HepG2 (cell line): ENCODE results near the gene ATP5MC2. TPM values are rescaled to one million over a fixed set of nuclear protein-coding genes. Genes with fewer than 3 reads are reported as not detected.

Experiments
- ATAD3A ChIP-seq: sonication (generic); formaldehyde crosslinking; IDR thresholded peaks from 2 replicates; pipeline ENCODE4 v1.4.0; 2020; ENCODE audit warnings: missing genetic modification reagents
- BORCS8-MEF2B ChIP-seq: sonication (generic); formaldehyde crosslinking; IDR thresholded peaks from 2 replicates; pipeline ENCODE4 v1.8.0; 2022; ENCODE audit warnings: mild to moderate bottlenecking, missing genetic modification reagents
- FLYWCH1 ChIP-seq: sonication (generic); formaldehyde crosslinking; IDR thresholded peaks from 2 replicates; pipeline ENCODE4 v1.8.1; 2023; ENCODE audit warnings: mild to moderate bottlenecking, missing genetic modification reagents
- HOXA5 ChIP-seq: sonication (generic); formaldehyde crosslinking; IDR thresholded peaks from 2 replicates; pipeline ENCODE4 v1.4.0; 2020; ENCODE audit warnings: missing genetic modification reagents
- MBD4 ChIP-seq: IDR thresholded peaks from 2 replicates; pipeline ENCODE4 v1.6.1; 2012; ENCODE audit warnings: low read length, inconsistent platforms, borderline replicate concordance
- MTF2 ChIP-seq: sonication (generic); formaldehyde crosslinking; IDR thresholded peaks from 2 replicates; pipeline ENCODE4 v1.5.0; 2020; ENCODE audit warnings: missing genetic modification reagents, borderline replicate concordance
- NFYC ChIP-seq: IDR thresholded peaks from 2 replicates; pipeline ENCODE4 v1.6.1; 2016; ENCODE audit warnings: missing genetic modification reagents, missing compliant biosample characterization
- PAWR ChIP-seq: sonication (generic); formaldehyde crosslinking; IDR thresholded peaks from 2 replicates; pipeline ENCODE4 v1.4.0; 2020; ENCODE audit warnings: missing genetic modification reagents, mild to moderate bottlenecking, borderline replicate concordance
- SP1 ChIP-seq, 2 experiments: fragments of 450-650 bp in 1 of 2; sonication (generic) in 1 of 2; formaldehyde crosslinking in 1 of 2; IDR thresholded peaks; 2 replicates each; pipeline versions ENCODE4 v1.4.0 to v1.6.1; 2016 to 2020; ENCODE audit warnings: missing genetic modification reagents in 1 of 2
- TEAD2 ChIP-seq: sonication (generic); formaldehyde crosslinking; IDR thresholded peaks from 2 replicates; pipeline ENCODE4 v1.9.0; 2021; ENCODE audit warnings: missing genetic modification reagents
- U2AF2 ChIP-seq: fragments of 200-400 bp; formaldehyde crosslinking; IDR thresholded peaks from 2 replicates; pipeline ENCODE4 v1.6.1; 2017; ENCODE audit warnings: low read depth, mild to moderate bottlenecking, low read length
- ZBTB10 ChIP-seq: sonication (generic); formaldehyde crosslinking; IDR thresholded peaks from 2 replicates; pipeline ENCODE4 v1.4.0; 2020; ENCODE audit warnings: missing genetic modification reagents, borderline replicate concordance
- ZBTB21 ChIP-seq: sonication (generic); formaldehyde crosslinking; IDR thresholded peaks from 2 replicates; pipeline ENCODE4 v1.4.0; 2020; ENCODE audit warnings: missing genetic modification reagents
- ZNF567 ChIP-seq: sonication (generic); formaldehyde crosslinking; IDR thresholded peaks from 2 replicates; pipeline ENCODE4 v1.8.1; 2023; ENCODE audit warnings: mild to moderate bottlenecking, missing genetic modification reagents, borderline replicate concordance
- ZNF7 ChIP-seq: IDR thresholded peaks from 2 replicates; pipeline ENCODE4 v1.6.1; 2016; ENCODE audit warnings: missing biosample characterization, missing genetic modification reagents
- polyA plus RNA-seq, 8 experiments: library from polyadenylated mRNA; depleted of rRNA in 3 of 8; stranded (reverse) in 7 of 8; unstranded in 1 of 8; fragments of >200 nt; fragmentation: Illumina TruSeq in 4 of 8; extraction: Trizol in 4 of 8; gene quantifications; 2 replicates each; pipeline versions ENCODE4 v1.2.1 to v1.2.3, GENCODE V29; 2011 to 2016; ENCODE audit warnings: low read depth in 4 of 8, missing spikeins in 1 of 8, mixed read lengths in 1 of 8; ENCODE audit not compliant: insufficient read depth in 1 of 8
- total RNA-seq, 5 experiments: library from RNA; depleted of rRNA; stranded (reverse); fragments of >200 nt; fragmentation: Illumina TruSeq; extraction: Trizol; gene quantifications; 2 replicates each; pipeline ENCODE4 v1.2.3, GENCODE V29; 2016; ENCODE audit warnings: low read depth in 1 of 5
- TF ChIP-seq, protein P1 (sequence below): sonication (generic); formaldehyde crosslinking; IDR thresholded peaks from 2 replicates; pipeline ENCODE4 v1.4.0; 2020; ENCODE audit warnings: missing genetic modification reagents
- TF ChIP-seq, protein P2 (sequence below): sonication (generic); formaldehyde crosslinking; conservative IDR thresholded peaks from 2 replicates; pipeline ENCODE4 v1.4.0; 2020; ENCODE audit warnings: missing genetic modification reagents
- TF ChIP-seq, protein P3 (sequence below): sonication (generic); formaldehyde crosslinking; IDR thresholded peaks from 2 replicates; pipeline ENCODE4 v1.5.1; 2020; ENCODE audit warnings: mild to moderate bottlenecking, missing genetic modification reagents, borderline replicate concordance

The ATP5MC2 gene
- total and polyA plus RNA-seq, 2 of the 13 experiments (the other 11 are each of a cell fraction or from before 2014, with no cell fraction given): 230 to 257 TPM

DNA sequence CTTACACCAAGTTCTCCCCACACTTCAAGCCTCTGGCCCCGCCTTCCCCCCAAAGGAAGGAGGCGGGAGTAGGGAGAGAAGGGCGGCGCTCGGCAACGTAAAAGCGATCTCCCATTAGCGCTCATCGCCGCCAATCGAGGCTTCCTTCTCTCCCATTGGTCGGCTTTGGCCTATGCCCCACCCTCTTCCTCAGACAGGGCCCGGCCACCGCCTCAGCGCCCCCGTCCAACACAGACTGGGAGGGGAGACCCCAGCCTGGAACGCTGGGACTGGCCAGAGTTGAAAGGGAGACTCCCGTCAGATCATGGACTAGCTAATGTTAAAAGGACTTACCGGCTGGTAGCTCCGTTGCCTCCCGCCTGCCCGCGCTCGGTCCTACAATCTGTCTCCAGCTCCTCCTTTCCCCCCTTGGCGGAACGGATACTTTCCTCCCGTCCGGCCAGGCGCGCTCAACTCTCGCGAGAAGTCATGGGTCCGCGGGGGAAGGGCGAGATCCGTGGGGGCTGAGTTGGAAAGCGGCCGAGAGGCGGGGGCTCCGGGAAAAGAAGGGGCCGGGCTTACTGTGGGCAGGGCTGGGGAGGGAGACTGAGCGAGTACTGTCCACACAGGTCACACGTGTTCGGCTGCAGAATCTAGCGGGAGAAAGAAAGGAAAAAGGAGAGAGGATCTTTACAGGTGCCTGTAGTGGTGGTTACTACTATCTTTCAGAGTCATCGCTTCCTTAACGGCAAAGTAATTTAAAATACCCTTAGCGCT, 49.8 kb downstream of the ATP5MC2 start, which contains the start of gene ATF7 (continued):
- no peak for TF ChIP-seq ATAD3A (CRISPR knock-in tag)
- TF ChIP-seq MBD4: no peak
- TF ChIP-seq ZNF7 (CRISPR knock-in tag): no peak
- TF ChIP-seq NFYC (CRISPR knock-in tag): peak; percentile 98
- no peak for TF ChIP-seq MTF2 (CRISPR knock-in tag)
- TF ChIP-seq BORCS8-MEF2B: peak; percentile 84
- TF ChIP-seq U2AF2: no peak
- TF ChIP-seq ZNF567 (CRISPR knock-in tag): peak; percentile 83; the same call in 1 of the 2 replicates
- TF ChIP-seq SP1 (IDR thresholded peaks at IDR 0.05): peak; percentile 92; the same call in 1 of the 2 replicates
- peak; percentile 95 for TF ChIP-seq SP1 (CRISPR knock-in tag; IDR thresholded peaks at IDR 0.05)
- no peak for TF ChIP-seq ZBTB10 (CRISPR knock-in tag)
- TF ChIP-seq PAWR: no peak
- TF ChIP-seq, protein P1, sequence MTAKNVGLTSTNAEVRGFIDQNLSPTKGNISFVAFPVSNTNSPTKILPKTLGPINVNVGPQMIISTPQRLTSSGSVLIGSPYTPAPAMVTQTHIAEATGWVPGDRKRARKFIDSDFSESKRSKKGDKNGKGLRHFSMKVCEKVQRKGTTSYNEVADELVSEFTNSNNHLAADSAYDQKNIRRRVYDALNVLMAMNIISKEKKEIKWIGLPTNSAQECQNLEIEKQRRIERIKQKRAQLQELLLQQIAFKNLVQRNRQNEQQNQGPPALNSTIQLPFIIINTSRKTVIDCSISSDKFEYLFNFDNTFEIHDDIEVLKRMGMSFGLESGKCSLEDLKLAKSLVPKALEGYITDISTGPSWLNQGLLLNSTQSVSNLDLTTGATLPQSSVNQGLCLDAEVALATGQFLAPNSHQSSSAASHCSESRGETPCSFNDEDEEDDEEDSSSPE (CRISPR knock-in tag): peak; percentile 56
- TF ChIP-seq HOXA5 (CRISPR knock-in tag): 0 out of 2 replicates have a peak, but pooled peaks have one; percentile 23
- no peak for TF ChIP-seq ZBTB21 (CRISPR knock-in tag)
- TF ChIP-seq, protein P2, sequence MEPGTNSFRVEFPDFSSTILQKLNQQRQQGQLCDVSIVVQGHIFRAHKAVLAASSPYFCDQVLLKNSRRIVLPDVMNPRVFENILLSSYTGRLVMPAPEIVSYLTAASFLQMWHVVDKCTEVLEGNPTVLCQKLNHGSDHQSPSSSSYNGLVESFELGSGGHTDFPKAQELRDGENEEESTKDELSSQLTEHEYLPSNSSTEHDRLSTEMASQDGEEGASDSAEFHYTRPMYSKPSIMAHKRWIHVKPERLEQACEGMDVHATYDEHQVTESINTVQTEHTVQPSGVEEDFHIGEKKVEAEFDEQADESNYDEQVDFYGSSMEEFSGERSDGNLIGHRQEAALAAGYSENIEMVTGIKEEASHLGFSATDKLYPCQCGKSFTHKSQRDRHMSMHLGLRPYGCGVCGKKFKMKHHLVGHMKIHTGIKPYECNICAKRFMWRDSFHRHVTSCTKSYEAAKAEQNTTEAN (CRISPR knock-in tag): peak; percentile 63; the same call in 1 of the 2 replicates
- TF ChIP-seq, protein P3, sequence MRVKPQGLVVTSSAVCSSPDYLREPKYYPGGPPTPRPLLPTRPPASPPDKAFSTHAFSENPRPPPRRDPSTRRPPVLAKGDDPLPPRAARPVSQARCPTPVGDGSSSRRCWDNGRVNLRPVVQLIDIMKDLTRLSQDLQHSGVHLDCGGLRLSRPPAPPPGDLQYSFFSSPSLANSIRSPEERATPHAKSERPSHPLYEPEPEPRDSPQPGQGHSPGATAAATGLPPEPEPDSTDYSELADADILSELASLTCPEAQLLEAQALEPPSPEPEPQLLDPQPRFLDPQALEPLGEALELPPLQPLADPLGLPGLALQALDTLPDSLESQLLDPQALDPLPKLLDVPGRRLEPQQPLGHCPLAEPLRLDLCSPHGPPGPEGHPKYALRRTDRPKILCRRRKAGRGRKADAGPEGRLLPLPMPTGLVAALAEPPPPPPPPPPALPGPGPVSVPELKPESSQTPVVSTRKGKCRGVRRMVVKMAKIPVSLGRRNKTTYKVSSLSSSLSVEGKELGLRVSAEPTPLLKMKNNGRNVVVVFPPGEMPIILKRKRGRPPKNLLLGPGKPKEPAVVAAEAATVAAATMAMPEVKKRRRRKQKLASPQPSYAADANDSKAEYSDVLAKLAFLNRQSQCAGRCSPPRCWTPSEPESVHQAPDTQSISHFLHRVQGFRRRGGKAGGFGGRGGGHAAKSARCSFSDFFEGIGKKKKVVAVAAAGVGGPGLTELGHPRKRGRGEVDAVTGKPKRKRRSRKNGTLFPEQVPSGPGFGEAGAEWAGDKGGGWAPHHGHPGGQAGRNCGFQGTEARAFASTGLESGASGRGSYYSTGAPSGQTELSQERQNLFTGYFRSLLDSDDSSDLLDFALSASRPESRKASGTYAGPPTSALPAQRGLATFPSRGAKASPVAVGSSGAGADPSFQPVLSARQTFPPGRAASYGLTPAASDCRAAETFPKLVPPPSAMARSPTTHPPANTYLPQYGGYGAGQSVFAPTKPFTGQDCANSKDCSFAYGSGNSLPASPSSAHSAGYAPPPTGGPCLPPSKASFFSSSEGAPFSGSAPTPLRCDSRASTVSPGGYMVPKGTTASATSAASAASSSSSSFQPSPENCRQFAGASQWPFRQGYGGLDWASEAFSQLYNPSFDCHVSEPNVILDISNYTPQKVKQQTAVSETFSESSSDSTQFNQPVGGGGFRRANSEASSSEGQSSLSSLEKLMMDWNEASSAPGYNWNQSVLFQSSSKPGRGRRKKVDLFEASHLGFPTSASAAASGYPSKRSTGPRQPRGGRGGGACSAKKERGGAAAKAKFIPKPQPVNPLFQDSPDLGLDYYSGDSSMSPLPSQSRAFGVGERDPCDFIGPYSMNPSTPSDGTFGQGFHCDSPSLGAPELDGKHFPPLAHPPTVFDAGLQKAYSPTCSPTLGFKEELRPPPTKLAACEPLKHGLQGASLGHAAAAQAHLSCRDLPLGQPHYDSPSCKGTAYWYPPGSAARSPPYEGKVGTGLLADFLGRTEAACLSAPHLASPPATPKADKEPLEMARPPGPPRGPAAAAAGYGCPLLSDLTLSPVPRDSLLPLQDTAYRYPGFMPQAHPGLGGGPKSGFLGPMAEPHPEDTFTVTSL (CRISPR knock-in tag): peak; percentile 61; the same call in 1 of the 2 replicates
- no peak for TF ChIP-seq FLYWCH1 (CRISPR knock-in tag)
- no peak for TF ChIP-seq TEAD2 (CRISPR knock-in tag)
